Stimulated activated CD8-positive, alpha-beta memory T cell treated with anti-CD3 and anti-CD28 coated beads, Interleukin-4, amount 100 ng/mL, for 1 hour (primary cell): ENCODE results near the gene CHRDL2.

Experiments used
- DNase-seq, 2 donors: peaks; one replicate each; pipeline ENCODE4 v3.0.0-alpha.2; 2020; ENCODE audit warnings: low read depth in 2 of 2, low spot score in 1 of 2

Gene CHRDL2

DNA sequence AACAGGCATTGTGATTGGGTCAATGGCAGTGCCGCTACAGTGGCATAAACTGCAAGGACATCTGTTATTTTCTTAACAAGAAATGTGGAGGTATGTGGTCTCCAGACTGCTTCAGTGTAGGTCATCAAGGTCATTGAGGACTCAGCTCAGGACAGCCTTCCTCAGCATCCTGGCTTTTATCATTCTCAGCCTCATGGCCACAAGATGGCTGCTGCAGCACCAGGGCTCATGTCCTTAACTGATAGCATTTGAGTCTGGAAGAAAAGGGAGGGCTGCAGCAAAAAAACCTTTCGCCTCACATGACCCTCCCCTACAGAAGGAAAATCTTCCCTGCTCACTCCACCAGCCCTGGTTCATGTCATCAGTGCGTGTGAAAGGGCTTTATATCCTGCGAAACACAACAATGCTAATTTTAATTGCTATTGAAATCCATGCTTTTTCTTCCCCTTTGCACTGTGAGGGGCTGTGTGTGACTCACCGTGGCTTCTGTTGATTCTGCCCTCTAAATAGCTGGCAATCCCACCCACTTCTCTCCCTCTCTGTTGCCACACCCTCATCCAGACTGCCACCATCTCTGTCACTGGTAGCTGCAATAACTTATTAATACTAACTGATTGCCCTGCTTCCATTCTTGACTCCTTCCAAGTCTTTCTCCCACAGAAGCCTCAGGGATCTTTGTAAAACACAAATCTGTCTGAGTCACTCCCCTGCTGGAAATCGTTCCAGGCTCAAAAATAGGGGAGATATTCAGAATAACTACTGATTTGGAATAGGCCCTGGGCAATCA is 43.8 kb downstream of the CHRDL2 start:
- DNase-seq = no peak

DNA sequence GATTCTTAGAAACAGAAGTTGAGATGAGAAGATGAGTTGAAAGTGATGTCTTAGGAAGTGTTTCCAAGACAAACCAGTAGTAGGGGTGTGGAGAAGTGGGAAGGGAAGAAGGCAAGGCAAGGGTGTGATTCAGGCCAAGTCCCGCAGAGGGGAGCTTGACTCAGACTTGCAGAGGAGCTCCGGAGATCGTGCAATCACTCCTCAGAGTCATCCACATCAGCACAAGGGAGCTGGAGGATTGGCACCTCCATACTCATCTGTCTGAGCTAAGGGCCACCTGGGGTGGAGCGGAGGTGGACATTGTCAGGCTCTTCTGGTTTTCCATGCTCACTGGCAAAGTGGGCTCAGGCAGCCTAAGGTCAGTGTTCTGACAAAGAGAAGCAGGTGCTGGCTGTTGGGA is 44.4 kb downstream of the CHRDL2 start:
- no peak for DNase-seq

DNA sequence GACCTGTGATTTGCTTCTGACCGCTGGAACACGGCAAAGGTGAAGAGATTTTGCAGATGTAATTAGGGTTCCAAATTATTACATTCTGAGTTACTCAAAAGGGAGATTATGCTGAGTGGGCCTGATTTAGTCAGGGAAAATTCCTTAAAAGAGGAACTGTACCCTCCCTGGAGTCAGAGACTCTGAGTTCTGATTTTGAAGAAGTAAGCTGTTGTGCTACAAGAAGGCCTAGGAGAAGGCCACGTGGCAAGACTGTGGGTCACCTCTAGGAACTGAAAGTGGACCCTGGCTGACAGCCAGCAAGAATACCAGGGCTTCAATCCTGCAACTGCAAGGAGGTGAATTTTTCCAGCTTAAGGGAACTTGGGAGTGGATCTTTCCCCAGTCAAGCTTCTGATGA is 45.3 kb downstream of the CHRDL2 start:
- no peak for DNase-seq

DNA sequence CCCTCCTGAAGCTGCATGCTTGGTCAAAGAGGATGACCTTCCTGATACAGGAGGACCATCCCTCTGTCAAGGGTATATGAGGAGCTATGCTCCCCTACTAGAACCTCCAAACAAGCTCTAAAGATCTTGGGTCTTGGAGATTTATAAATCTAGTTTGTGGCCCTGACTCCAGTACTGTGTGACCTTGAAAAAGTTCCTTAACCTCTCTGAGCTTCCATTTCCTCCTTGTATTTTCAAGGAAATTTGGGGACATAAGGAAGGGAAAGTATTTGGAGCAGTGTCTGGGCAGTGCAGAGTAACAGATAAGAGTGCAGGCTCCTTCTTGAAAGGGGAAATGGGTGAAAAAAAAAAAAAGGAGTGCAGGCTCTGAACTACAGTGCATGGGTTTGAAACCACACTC is 45.9 kb downstream of the CHRDL2 start:
- DNase-seq = no peak

DNA sequence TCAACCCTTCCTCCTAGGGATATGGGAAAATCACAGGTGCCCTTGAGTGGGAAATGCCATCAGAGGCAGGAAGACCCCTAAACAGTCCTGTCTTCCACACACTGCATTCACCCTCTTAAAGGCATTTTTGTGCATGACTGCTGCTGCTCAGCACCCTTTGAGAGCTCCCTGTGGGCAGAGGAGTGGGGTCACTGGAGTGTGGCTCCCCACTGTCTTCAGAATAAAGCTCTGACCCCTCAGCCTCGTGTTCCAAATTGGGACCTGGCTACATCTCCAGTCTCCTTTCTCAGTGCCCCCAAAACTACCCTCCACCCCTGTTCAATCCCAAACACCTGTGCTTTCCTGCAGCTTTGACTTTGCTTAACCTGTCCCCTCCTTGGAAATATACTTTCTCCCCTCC is 46.6 kb downstream of the CHRDL2 start:
- no peak for DNase-seq

DNA sequence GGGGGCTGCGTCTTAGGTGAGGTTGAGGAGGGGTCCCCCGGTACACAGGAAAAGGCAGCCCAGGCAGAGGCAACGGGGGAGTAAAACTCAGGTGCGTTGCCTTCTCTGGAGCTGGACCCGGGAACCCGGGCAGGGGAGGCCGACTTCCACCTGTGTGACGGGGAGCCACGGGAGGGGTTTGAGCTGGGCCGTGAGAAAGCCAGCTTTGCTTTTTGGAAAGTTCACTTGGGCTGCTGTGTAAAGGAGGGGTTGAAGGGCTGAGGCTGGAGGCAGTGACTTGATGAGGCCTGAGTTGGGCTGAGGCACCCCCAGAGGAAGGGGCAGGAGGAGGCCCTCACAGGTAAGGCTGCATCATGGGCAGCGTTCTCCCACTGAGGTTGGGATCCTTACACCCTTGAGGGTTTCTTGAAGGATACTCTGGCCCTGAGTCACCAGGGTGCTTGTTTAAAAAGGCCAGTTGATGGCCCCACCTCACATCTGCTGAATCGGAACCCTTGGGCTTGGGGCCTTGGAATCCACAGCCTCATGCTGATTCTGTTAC is 47.2 kb downstream of the CHRDL2 start:
- no peak for DNase-seq

DNA sequence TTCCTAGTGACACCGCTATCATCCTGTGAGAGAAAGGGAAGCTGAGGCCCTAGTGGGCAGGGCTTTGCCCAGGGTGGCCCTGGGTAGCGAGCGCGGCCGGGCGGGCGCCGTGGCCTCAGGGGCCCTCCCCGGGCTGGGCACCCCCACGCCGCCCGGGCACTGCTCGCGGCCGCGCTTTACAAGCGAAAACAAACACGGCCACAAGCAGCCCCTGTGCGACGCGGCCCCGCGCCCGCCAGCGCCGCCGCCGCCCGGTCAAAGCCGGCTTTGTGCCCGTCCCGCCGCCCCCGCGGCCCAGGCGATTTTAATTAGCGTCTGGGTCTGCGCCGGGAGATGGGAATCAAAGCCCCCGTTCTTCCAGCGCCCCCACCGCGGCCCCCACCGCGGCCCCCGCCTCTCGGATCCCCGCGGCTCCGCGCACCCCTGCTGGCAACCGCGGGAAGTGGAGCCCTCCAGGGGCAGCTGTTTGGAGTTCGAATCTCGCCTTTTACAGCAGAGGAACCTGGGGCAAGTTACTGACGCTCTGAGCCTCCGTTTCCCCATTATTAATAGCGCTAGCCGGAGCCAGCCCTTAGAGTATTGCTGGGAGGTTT is 47.9 kb downstream of the CHRDL2 start:
- no peak for DNase-seq

DNA sequence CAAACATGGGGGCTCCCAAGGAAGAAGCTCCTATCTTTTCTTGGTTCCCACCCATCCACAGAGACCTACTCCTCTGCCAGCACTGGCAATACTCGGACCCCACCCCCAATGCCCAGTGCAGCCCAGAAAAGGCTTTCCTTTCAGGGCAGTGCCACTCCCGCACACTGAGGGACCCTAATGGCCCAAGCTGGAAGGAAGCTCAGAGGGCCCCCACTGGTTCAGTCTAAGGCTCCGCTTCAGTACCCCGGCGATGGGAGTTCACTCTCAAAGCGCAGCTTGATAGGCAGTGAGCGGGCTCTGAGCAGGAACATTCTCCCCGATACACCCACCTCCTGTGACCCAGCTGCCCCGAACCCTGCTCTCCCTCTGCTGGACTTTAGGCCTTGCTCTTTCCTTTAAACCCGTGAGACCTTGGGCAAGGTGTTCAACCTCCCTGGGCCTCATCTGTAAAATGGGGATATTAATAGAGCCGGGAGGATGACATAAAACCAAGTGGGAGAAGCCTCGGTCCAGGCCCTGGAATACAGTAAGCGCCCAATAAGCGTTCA is 48.4 kb downstream of the CHRDL2 start:
- DNase-seq = no peak

DNA sequence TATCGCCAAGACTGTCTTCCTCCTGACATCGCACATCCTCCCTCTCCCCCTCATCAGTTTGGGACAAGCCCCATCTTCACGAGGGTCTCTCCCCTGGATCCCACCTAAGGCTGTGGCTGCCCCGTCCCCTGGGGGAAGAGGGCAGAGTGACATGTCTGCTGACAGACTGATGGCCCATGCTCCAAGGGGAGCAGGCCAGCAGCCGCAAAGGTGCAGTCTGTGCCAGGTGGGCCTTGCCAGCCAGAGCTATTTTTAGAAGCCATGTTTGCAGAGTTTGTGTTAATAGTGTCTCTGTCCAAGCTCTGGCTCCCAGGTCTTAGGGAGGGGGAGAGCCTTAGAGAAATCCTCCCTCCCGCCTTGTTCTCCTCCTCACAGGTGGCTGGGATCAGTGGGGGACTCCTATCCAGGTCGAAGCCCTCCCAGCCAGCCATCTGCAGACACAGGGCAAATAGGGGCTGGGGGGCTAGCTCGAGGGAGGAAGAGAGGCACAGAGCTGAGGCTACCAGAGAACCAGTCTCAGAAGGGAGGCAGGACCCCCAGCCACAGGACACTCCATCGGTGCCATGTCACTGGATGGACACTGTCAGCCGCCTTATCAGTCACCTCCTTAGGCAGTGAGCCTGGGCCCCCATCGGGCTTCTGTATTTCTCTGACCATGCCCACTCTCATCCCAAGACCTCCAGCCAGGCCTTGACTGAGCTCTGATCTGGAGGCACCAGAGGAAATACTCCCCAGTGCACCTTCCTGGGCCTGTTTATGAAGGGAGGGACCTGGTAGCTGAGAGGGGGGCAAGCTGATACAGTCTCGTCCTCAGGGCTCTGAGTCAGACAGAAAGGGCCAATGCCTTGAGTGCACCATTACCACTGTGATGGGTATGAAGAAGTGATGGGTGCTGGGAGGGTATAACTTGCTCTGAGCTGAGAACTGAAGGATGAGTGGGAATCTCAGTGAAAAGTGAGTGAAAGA is 49.3 kb downstream of the CHRDL2 start:
- DNase-seq = no peak

DNA sequence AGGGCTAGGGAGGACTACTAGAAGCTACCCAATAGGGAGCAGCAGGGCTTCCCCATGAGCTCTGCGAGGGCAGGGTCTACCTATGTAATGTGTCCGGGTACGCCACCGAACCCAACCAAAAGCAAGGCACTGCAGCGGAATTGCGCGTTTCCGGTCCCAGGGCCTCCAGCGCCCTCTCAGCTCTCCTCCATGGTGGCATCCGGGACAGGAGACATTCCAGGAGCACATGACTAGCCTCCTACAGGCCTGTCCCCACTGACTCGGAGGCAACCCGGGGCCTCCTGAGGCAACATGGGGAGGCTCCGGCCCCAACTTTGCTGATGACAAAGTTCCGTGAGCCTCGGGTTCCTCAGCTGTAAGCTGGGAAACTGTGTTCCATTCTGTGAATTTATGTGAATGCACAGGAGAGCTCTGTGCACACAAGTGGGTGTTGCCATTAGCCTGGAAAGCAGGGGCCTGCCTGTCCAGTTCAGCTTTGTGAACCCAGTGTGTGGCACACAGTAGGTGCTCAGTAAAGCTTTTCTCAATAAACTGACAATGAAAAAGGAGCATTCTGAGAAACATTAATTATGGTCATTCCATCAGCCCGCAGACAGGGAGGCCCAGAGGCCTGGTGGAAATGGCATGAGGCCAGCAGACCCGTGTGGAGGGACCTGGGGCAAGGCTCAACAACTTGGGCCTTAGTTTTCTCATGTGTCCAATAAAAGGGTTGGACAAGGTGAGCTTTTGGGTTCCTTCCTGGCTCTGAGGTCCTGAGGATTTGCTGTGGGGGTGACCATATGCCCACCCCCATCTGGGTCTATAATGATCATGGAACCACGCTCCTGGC is 50.3 kb downstream of the CHRDL2 start:
- no peak for DNase-seq

DNA sequence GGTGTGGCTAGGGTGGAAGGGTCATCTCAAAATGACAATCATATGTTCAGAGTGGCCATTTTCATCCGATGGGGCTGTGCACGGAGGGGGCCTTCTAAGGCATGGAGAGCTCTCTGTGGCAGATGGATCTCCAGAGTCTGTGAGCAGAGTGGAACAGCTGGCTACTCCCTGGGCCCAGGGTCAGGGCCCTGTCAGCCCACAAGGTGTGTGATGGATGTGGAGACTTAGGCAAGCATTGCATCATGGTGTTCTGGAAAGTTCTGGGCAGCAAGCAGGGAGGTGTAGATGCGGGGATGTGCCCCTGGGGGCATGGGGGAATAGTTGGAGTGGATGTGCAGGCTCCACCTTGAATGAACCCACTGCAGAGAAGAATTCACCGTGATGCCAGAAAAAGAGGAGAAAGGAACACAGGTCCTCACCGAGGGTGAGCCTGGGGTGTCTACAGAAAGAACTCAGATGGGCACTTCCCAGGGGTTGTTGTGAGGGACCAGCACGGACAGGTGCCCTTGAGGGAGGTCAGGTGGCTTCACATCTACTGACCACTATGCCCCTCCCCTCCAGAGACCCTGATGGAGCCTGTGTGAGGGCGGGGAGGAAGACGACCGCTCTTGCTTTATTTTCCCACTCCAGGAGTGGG is 51.1 kb downstream of the CHRDL2 start:
- DNase-seq = no peak

DNA sequence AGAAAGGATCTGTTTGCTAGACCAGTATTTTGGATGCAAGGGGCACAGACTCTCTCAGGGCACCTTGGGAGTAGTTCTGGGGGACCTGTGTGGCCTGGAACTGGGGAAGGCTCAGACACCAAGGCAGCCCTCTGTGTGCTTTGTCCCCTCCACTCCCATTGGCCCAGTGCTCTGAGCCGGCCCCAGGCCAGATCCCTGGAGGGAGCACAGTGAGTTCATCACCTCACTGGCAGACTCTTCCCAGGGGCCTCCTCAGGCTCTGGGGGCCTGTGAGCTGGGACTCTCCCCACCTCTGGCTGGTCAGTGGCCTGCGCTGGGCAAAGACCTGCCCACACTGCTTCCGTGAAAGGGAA is 51.7 kb downstream of the CHRDL2 start:
- DNase-seq = no peak

DNA sequence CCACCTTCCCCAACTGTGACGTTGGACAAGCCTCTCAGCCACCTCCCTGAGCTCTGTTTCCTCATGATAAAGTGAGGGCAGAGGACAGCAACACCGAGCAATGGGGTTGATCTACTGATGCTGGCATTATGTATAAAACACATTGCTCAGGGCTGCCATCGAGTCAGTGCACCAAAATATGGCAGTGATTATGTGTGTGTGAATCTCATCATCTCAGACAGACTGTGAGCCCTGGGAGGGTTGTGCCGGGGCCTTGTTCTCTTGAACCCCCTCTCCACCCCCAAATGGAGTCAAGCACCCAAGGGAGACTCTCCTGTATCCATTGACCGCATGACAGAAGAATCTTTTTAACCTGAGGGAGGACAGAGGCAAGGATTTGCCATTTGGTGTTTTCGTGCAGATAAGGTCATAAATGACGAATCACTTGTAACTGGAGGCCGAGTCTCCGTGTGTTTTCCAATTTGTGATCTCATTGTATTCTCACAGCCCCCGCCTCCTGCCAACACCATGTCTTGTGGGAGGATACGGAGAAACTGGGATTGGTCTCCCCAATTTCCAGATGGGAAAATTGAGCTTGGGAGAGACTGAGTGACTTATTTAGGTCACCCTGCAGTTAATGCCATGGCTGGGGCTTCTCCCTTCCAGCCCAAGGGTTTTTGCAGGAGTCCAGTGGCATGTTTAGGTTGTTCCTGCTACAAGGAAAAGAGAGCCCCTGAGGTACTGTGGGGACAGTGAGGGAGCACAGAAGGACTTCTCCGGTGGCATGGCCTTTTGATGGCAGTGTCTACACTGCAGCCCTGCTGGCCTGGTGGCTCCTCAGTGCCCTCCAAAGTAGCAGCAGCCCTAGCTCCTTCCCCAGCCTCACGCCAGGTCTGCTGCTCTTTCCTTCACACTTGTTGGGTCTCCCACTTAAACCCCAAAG is 52.4 kb downstream of the CHRDL2 start:
- no peak for DNase-seq

DNA sequence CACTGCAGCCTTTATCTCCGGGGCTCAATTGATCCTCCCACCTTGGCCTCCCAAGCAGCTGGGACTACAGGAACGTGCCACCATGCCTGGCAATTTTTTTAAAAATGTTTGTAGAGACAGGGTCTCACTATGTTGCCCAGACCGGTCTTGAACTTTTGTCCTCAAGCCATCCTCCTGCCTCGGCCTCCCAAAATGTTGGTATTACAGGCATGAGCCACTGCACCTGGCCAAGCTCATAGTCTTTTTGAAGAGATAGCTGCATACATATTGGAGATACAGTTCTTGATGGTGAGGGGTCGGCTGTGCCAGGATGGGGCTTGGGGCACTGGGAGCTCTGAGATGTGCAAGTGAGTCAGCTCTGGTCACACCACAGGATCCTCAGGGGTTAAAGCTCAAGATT is 53.2 kb downstream of the CHRDL2 start:
- no peak for DNase-seq

DNA sequence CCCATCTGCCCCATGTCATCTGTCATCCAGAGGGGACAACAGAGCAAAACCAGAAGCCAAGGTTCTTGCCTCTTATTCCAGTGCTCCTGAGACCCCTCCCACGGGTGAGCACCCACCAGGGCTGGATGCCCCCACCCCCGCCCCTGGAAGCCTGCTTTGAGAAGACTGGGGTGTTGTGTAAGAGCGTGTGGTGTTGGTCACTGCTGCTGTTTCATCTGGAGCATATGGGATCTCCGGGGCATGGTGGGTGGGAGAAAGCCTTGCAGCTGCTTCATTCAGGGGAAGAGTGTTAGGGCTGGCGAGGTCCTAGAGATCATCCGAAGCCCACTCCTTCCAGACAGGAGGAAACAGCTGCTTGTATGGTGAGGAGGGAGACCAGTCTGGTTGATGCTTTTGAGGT is 54.1 kb downstream of the CHRDL2 start:
- DNase-seq = no peak

DNA sequence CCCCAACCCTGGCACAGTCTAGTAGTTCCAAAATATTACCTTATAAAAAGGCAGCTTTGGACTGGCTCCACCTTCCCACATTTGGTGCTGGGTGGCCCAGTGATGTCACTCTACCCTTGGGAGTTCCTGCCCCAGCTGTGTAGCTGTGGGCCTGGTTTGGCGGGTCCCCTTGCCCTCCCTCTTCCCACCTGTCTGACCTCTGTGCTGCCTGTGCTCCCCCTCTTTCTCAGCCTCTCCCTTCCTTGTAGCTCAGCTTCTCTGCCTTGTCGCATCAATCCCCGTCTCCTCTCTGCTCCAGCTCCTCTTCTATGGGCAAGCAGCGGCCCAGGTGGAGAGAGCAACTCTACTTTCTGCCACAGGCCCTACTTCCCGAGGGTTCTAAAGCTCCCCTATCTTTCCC is 54.6 kb downstream of the CHRDL2 start:
- DNase-seq = no peak

DNA sequence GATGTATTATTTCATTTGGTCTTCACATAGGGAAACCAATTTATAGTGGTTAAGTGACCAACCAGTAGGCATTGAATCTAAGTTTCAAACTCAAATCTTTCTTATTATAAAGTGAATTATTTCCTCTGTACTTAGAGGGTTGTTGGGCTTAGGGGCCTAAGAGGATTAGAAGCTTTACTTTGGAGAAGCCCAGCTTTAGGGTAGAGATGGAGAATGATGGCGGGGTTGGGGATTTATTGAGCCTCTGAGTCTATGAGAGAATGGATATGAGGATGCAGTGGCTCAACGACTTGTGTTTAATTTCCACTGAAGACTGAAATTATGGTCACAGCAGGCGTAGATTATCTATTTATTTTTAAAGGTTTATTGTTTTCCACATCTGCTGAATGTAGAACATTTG is 55.5 kb downstream of the CHRDL2 start:
- DNase-seq = no peak

DNA sequence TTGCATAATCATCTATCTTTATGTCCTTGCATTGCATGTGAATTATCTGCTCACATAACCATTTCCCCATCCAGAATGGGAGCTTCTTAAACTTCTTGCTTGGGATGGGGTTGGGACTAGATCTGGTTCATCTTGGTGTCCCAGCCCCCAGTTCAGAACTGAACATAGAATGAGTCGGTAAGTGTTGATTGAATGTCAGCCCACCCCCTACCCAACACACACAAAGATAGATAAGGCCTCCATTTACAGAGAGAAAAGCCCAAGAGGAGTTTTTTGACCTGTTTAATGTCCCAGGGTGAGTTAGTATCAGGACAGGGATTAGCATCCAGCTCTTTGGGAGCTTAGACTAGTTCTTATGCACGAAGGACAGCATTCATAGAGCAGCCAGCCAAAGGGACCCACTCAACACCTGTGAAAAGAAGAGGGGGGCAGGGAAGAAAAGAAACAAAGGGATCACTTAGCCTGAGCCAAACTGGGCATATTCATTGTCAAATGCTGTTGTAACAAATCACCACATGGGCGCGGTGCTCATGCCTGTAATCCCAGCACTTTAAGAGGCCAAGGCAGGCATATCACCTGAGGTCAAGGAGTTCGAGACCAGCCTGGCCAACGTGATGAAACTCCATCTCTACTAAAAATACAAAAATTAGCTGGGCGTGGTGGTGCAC is 57.4 kb downstream of the CHRDL2 start:
- no peak for DNase-seq
